Measurements from ENCODE around the gene SLA2.
A peak's percentile ranks its signal among the peaks of the same experiment; 100 is the strongest.
"Not testable (repeated sequence)": the region's sequence is repeated elsewhere in the genome, so short reads cannot be mapped to it uniquely, and the experiment has no call there.

Gene SLA2

GRCh38 chr20:36573798-36574365, 72.1 kb downstream of the SLA2 start:
- no peak for DNase-seq (ENCODE audit: low read depth)

- peak; percentile 78 for DNase-seq (ENCODE audit: low read depth)
These were observed 72.7 kb downstream of the SLA2 start, which contains the start of gene TGIF2 for GRCh38 chr20:36573103-36573797. Gene TGIF2 (plus strand): TSS chr20:36573597. CDS start chr20:36578775, 5,178 bp downstream.

- DNase-seq (ENCODE audit: low read depth): peak; percentile 40
These were observed 73.3 kb downstream of the SLA2 start for GRCh38 chr20:36572701-36573102.

GRCh38 chr20:36571564-36572504, 74.2 kb downstream of the SLA2 start:
- no peak for DNase-seq (ENCODE audit: low read depth)

- peak; percentile 83 for DNase-seq (ENCODE audit: low read depth)
These were observed 76.1 kb downstream of the SLA2 start for GRCh38 chr20:36569847-36570429.

- no peak for DNase-seq (ENCODE audit: low read depth)
These were observed 80.5 kb downstream of the SLA2 start for GRCh38 chr20:36565520-36565919.

- not testable (repeated sequence) for DNase-seq (ENCODE audit: low read depth)
These were observed 81.3 kb downstream of the SLA2 start for GRCh38 chr20:36564726-36565121.

- not testable (repeated sequence) for DNase-seq (ENCODE audit: low read depth)
These were observed 81.8 kb downstream of the SLA2 start for GRCh38 chr20:36564078-36564725.

- no peak for DNase-seq (ENCODE audit: low read depth)
These were observed 82.6 kb downstream of the SLA2 start for GRCh38 chr20:36563374-36563773.

GRCh38 chr20:36562724-36563123, 83.3 kb downstream of the SLA2 start:
- no peak for DNase-seq (ENCODE audit: low read depth)
